Rectal smooth muscle tissue (tissue), 1 donor: Measurements from ENCODE around the gene ALG5.

Experiments used
- H3K27ac ChIP-seq: one replicate; pipeline ENCODE4 v1.7.0; 2013; ENCODE audit warnings: low read depth, low read length, inconsistent platforms
- H3K27me3 ChIP-seq: one replicate; pipeline ENCODE4 v1.7.0; 2013; ENCODE audit warnings: low read length; ENCODE audit not compliant: control insufficient read depth, insufficient read depth
- H3K36me3 ChIP-seq: one replicate; pipeline ENCODE4 v1.7.0; 2013; ENCODE audit warnings: low read length; ENCODE audit not compliant: control insufficient read depth, insufficient read depth
- H3K4me1 ChIP-seq: one replicate; pipeline ENCODE4 v1.7.0; 2013; ENCODE audit warnings: low read length; ENCODE audit not compliant: control insufficient read depth, insufficient read depth
- H3K4me3 ChIP-seq: one replicate; pipeline ENCODE4 v1.7.0; 2013; ENCODE audit warnings: low read length
- H3K9ac ChIP-seq: one replicate; pipeline ENCODE4 v1.7.0; 2013; ENCODE audit warnings: low read length

ALG5 gene

GRCh38 chr13:37011002-37011401, 11.9 kb upstream of the ALG5 start:
- Histone ChIP-seq H3K27me3 (no peaks in the 10 kb centered on the region), H3K36me3 (peaks cover 17% of the 10 kb centered on the region), H3K4me1 (no peaks in the 10 kb centered on the region), H3K9ac (no peak overlapping the region), H3K4me3 (no peak overlapping the region), H3K27ac (no peak overlapping the region)

GRCh38 chr13:37010424-37010823, 11.3 kb upstream of the ALG5 start:
- Histone ChIP-seq H3K27me3 (no peaks in the 10 kb centered on the region), H3K27ac (no peak overlapping the region), H3K4me1 (no peaks in the 10 kb centered on the region), H3K9ac (no peak overlapping the region), H3K36me3 (peaks cover 20% of the 10 kb centered on the region), H3K4me3 (no peak overlapping the region)

GRCh38 chr13:37009692-37010091, 10.6 kb upstream of the ALG5 start:
- H3K36me3 ChIP-seq, result peaks cover 22% of the 10 kb centered on the region
- no peak overlapping the region for H3K27ac ChIP-seq
- no peaks in the 10 kb centered on the region for H3K4me1 ChIP-seq
- no peak overlapping the region for H3K4me3 ChIP-seq
- H3K9ac ChIP-seq, result no peak overlapping the region
- H3K27me3 ChIP-seq, result no peaks in the 10 kb centered on the region

- Histone ChIP-seq H3K27ac (no peak overlapping the region), H3K4me1 (peaks cover 6% of the 10 kb centered on the region), H3K4me3 (no peak overlapping the region), H3K27me3 (no peaks in the 10 kb centered on the region), H3K36me3 (peaks cover 10% of the 10 kb centered on the region), H3K9ac (no peak overlapping the region)
Measured at GRCh38 chr13:37001921-37002250, 2.7 kb upstream of the ALG5 start.

- Histone ChIP-seq H3K4me1 (peaks cover 6% of the 10 kb centered on the region), H3K36me3 (peaks cover 3% of the 10 kb centered on the region), H3K9ac (peak overlapping the region; percentile 87), H3K27me3 (no peaks in the 10 kb centered on the region), H3K4me3 (peak overlapping the region; percentile 96), H3K27ac (peak overlapping the region; percentile 100)
Measured at GRCh38 chr13:36998624-36999041, 507 bp downstream of the ALG5 start.

GRCh38 chr13:36997716-36998427, 1.3 kb downstream of the ALG5 start:
- H3K36me3 ChIP-seq, result peaks cover 9% of the 10 kb centered on the region
- peaks cover 6% of the 10 kb centered on the region for H3K4me1 ChIP-seq
- H3K27me3 ChIP-seq, result no peaks in the 10 kb centered on the region
- H3K27ac ChIP-seq, result no peak overlapping the region
- no peak overlapping the region for H3K9ac ChIP-seq
- H3K4me3 ChIP-seq, result peak overlapping the region; percentile 96

- no peak overlapping the region for H3K9ac ChIP-seq
- peaks cover 28% of the 10 kb centered on the region for H3K36me3 ChIP-seq
- H3K4me1 ChIP-seq, result no peaks in the 10 kb centered on the region
- no peak overlapping the region for H3K4me3 ChIP-seq
- no peak overlapping the region for H3K27ac ChIP-seq
- H3K27me3 ChIP-seq, result no peaks in the 10 kb centered on the region
Measured at GRCh38 chr13:36992362-36992761, 6.8 kb downstream of the ALG5 start.

- no peaks in the 10 kb centered on the region for H3K27me3 ChIP-seq
- H3K36me3 ChIP-seq, result peaks cover 24% of the 10 kb centered on the region
- H3K27ac ChIP-seq, result no peak overlapping the region
- H3K4me1 ChIP-seq, result no peaks in the 10 kb centered on the region
- H3K9ac ChIP-seq, result no peak overlapping the region
- H3K4me3 ChIP-seq, result no peak overlapping the region
Measured at GRCh38 chr13:36986462-36987240, 12.5 kb downstream of the ALG5 start.

- no peaks in the 10 kb centered on the region for H3K27me3 ChIP-seq
- no peaks in the 10 kb centered on the region for H3K4me1 ChIP-seq
- no peak overlapping the region for H3K9ac ChIP-seq
- H3K4me3 ChIP-seq, result no peak overlapping the region
- H3K36me3 ChIP-seq, result peaks cover 11% of the 10 kb centered on the region
- H3K27ac ChIP-seq, result no peak overlapping the region
Measured at GRCh38 chr13:36981156-36981743, 17.9 kb downstream of the ALG5 start.

GRCh38 chr13:36979361-36980050, 19.6 kb downstream of the ALG5 start:
- Histone ChIP-seq H3K27ac (no peak overlapping the region), H3K4me3 (no peak overlapping the region), H3K27me3 (no peaks in the 10 kb centered on the region), H3K9ac (no peak overlapping the region), H3K4me1 (no peaks in the 10 kb centered on the region), H3K36me3 (peaks cover 8% of the 10 kb centered on the region)

GRCh38 chr13:36975172-36975571, 24.0 kb downstream of the ALG5 start:
- Histone ChIP-seq H3K9ac (no peak overlapping the region), H3K27me3 (no peaks in the 10 kb centered on the region), H3K36me3 (peaks cover 2% of the 10 kb centered on the region), H3K4me3 (no peak overlapping the region), H3K27ac (no peak overlapping the region), H3K4me1 (no peaks in the 10 kb centered on the region)

GRCh38 chr13:36973621-36974295, 25.4 kb downstream of the ALG5 start:
- Histone ChIP-seq H3K27ac (no peak overlapping the region), H3K9ac (no peak overlapping the region), H3K27me3 (no peaks in the 10 kb centered on the region), H3K36me3 (no peaks in the 10 kb centered on the region), H3K4me3 (no peak overlapping the region), H3K4me1 (no peaks in the 10 kb centered on the region)
